Pancreas (tissue), 10 donors: ENCODE data around the gene DHX9. TPM values are rescaled to one million over a fixed set of nuclear protein-coding genes. Genes with fewer than 3 reads are reported as not detected.

Source experiments
- ATAC-seq, 4 donors: fragments of 200-7000 bp; cut with Tn5 transposase; one replicate each; pipeline versions ENCODE4 v1.8.0 to v1.9.1; 2020; ENCODE audit warnings: mild to moderate bottlenecking in 4 of 4, moderate library complexity in 4 of 4
- DNase-seq, 6 donors: peaks; one replicate each; pipeline ENCODE4 v3.0.0-alpha.2; 2020
- FAIRE-seq: peaks from 2 replicates; lab custom pipeline; 2012; peaks lifted over from hg19 to GRCh38; lab: Jason Lieb, UNC
- H3K27ac ChIP-seq, 4 donors: fragments of 200-600 bp; sonication (generic); 1 replicate in 3 of 4; 2 replicates in 1 of 4; pipeline versions ENCODE4 v1.5.0 to v1.8.0; 2020
- H3K27me3 ChIP-seq, 4 donors: fragments of 200-600 bp; one replicate each; pipeline ENCODE4 v1.8.0; 2021
- H3K36me3 ChIP-seq, 3 donors: fragments of 200-600 bp; sonication (generic) in 1 of 3; one replicate each; pipeline versions ENCODE4 v1.5.0 to v1.8.0; 2020 to 2021
- H3K4me1 ChIP-seq, 3 donors: fragments of 200-600 bp; one replicate each; pipeline ENCODE4 v1.8.0; 2021
- H3K4me3 ChIP-seq, 4 donors: fragments of 200-600 bp; sonication (generic) in 2 of 4; one replicate each; pipeline versions ENCODE4 v1.5.0 to v1.8.0; 2020 to 2021
- H3K9me3 ChIP-seq, 4 donors: fragments of 200-600 bp; one replicate each; pipeline ENCODE4 v1.8.0; 2021
- CTCF ChIP-seq, 4 donors: fragments of 200-600 bp; sonication (generic) in 3 of 4; IDR thresholded peaks; one replicate each; pipeline versions ENCODE4 v1.5.0 to v1.8.0; 2021; ENCODE audit warnings: antibody characterized with exemption in 4 of 4
- WGBS, 2 donors: extraction: QIAGEN DNeasy Blood & Tissue Kit; methylation state at CpG; one replicate each; pipeline ENCODE4 v1.1.7; 2013; 5-methylcytosine and 5-hydroxymethylcytosine counted together
- intact Hi-C, 3 donors: fragments of 100-400 bp; cut with DNase I; formaldehyde crosslinking; loops; one replicate each; pipeline versions ENCODE4 v1.11.1 to v1.14.2; 2022
- polyA plus RNA-seq, 2 donors: library from polyadenylated mRNA; stranded (reverse); fragments of 200-250 nt; gene quantifications; one replicate each; pipeline ENCODE4 v1.2.3, GENCODE V29; 2013
- total RNA-seq, 6 donors: library from RNA; stranded (reverse); fragmentation: NEBNext Ultra II Directional in 4 of 6; extraction: Animal tissue kit (Norgen Biotek cat#: 25700) in 4 of 6; gene quantifications; one replicate each; pipeline versions ENCODE4 v1.2.1 to v1.2.4, GENCODE V29; 2021 to 2023
- donor health status: healthy with polysubstance abuse.
- donor health status: DM: no; HTN: no; CAD: no; lungs with moderate emphysema.
- donor health status: DM: no; HTN: no; CAD: no.
- donor health status: control.
- donor health status: control.
- donor health status: Bipolar disorder and iron deficiency.
- donor health status: DM: yes; HTN: yes; CAD: no.
- donor health status: DM: no; HTN: no; CAD: no.
- donor health status: DM: no; HTN: no; CAD: no.
- donor health status: DM: yes; HTN: yes; CAD: no.

Gene DHX9
- total and polyA plus RNA-seq, 8 donors = 28.5 to 71.7 (median 58.9) TPM

- WGBS, 2 donors = 96 to 98% methylated on average over 1 of the region's 1 CpG
- H3K4me3 ChIP-seq = no peak overlapping the region
- TF ChIP-seq CTCF (IDR thresholded peaks at IDR 0.05) = no peak
- ATAC-seq = no peak
- no peak overlapping the region for H3K27ac ChIP-seq
- H3K4me1 ChIP-seq = peaks cover 0 to under 1% (median 0%) of the 10 kb centered on the region in 3 donors
- DNase-seq = no peak
- no peak for FAIRE-seq
- intact Hi-C loops = no loop called here
- no peaks in the 10 kb centered on the region for H3K9me3 ChIP-seq
- no peaks in the 10 kb centered on the region for H3K27me3 ChIP-seq
- peaks cover 13 to 96% (median 54%) of the 10 kb centered on the region in 3 donors for H3K36me3 ChIP-seq
Observed at GRCh38 chr1:182862827-182863226, 23.7 kb downstream of the DHX9 start.

DNA sequence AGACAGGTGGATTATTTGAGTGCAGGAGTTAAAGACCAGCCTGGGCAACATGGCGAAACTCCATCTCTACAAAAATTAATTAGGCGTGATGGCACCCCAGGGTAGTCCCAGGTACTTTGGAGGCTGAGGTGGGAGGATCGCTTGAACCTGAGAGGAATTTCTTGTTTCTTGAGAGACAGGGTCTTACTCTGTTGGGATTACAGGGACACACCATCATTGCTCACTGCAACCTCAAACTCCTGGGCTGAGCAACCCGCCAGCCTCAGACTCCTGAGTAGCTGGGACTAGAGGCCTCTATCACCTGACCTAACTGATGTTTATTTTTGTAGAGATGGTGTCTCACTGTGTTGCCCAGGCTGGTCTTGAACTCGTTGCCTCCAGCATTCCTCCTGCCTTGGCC is 24.8 kb downstream of the DHX9 start:
- H3K4me3 ChIP-seq = no peak overlapping the region
- DNase-seq = no peak
- WGBS, 2 donors = 95 to 98% methylated on average over 5 of the region's 5 CpGs
- TF ChIP-seq CTCF (IDR thresholded peaks at IDR 0.05) = no peak
- no peak for FAIRE-seq
- ATAC-seq = no peak
- no peaks in the 10 kb centered on the region for H3K9me3 ChIP-seq
- no peak overlapping the region for H3K27ac ChIP-seq
- no peaks in the 10 kb centered on the region for H3K4me1 ChIP-seq
- intact Hi-C loops = no loop called here
- H3K27me3 ChIP-seq = no peaks in the 10 kb centered on the region
- H3K36me3 ChIP-seq = peaks cover 10 to 96% (median 53%) of the 10 kb centered on the region in 3 donors

DNA sequence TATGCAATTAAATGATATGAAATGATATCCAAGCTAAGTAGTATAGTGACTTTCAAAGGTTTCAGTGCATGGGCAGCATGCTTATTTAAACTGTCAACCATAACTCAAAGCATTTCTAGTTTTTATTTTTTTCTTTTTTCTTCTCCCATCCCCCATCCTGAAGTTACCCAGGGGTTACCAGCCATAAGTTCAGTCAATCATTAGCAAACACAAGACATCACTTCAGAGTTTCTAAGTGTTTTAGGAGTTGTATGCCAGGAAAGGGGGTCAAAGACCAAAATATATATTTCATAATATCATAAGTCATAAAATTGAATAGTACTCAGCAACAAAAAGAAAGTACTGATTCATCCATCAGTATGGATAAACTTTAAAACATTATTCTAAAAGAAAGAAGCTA is 28.7 kb downstream of the DHX9 start:
- H3K27me3 ChIP-seq = no peaks in the 10 kb centered on the region
- H3K27ac ChIP-seq = no peak overlapping the region
- no peak for TF ChIP-seq CTCF (IDR thresholded peaks at IDR 0.05)
- intact Hi-C loops = no loop called here
- H3K36me3 ChIP-seq = peaks cover 4 to 96% (median 55%) of the 10 kb centered on the region in 3 donors
- FAIRE-seq = no peak
- DNase-seq = no peak
- no peak for ATAC-seq
- H3K4me1 ChIP-seq = no peaks in the 10 kb centered on the region
- H3K9me3 ChIP-seq = no peaks in the 10 kb centered on the region
- H3K4me3 ChIP-seq = no peak overlapping the region

- DNase-seq (no peak), FAIRE-seq (no peak), ATAC-seq (peak in 3 of 4 donors; percentile 18 to 50 (median 45))
- H3K27ac ChIP-seq = no peak overlapping the region
- no peaks in the 10 kb centered on the region for H3K9me3 ChIP-seq
- TF ChIP-seq CTCF (IDR thresholded peaks at IDR 0.05) = no peak
- intact Hi-C loops = no loop called here
- H3K4me3 ChIP-seq = no peak overlapping the region
- H3K4me1 ChIP-seq = no peaks in the 10 kb centered on the region
- H3K27me3 ChIP-seq = no peaks in the 10 kb centered on the region
- 92 to 97% methylated on average over 12 of the region's 12 CpGs for WGBS, 2 donors
- peaks cover 4 to 96% (median 57%) of the 10 kb centered on the region in 3 donors for H3K36me3 ChIP-seq
Observed at GRCh38 chr1:182869241-182869666, 30.1 kb downstream of the DHX9 start.

DNA sequence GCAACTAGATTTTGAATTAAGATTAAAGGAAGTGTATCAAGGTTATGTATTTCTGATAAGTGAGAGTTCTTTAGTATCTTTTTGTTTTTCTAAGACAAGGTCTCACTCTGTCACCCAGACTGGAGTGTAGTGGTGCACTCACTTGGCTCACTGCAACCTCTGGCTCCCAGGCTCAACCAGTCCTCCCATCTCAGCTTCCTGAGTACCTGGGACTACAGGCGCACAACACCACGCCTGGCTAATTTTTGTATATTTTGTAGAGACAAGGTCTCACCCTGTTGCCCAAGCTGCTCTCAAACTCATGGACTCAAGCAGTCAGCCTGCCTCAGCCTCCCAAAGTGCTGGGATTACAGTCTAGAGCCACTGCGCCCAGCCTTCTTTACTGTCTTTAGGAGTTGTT is 33.7 kb downstream of the DHX9 start:
- ATAC-seq (no peak), FAIRE-seq (no peak), DNase-seq (no peak)
- H3K36me3 ChIP-seq = peaks cover under 1 to 98% (median 53%) of the 10 kb centered on the region in 3 donors
- TF ChIP-seq CTCF (IDR thresholded peaks at IDR 0.05) = no peak
- no peaks in the 10 kb centered on the region for H3K9me3 ChIP-seq
- intact Hi-C loops = no loop called here
- H3K4me3 ChIP-seq = no peak overlapping the region
- H3K27me3 ChIP-seq = no peaks in the 10 kb centered on the region
- no peak overlapping the region for H3K27ac ChIP-seq
- H3K4me1 ChIP-seq = no peaks in the 10 kb centered on the region
- WGBS, 2 donors = 98% methylated on average over 3 of the region's 3 CpGs
